ENCODE results near the gene NECAB2.

Gene NECAB2

DNA sequence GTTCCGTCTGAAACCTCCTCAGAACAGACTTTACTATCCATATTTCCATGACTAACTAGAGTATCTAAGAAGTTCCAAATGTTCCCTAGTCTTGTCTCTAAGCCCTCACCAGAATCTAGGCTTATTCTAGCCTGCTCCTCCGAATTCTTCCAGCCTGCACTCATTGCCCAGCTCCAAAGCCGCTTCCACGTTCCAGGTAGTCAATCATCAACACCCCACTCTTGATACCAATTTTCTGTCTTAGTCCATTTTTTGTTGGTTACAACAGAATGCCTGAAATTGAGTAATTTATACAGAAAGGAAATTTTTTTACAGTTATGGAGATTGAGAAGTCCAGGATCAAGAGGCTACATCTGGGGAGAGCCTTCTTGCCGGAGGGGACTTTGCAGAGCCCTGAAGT is 53.4 kb downstream of the NECAB2 start:
- H3K4me3 ChIP-seq (ENCODE audit: low read length), result no peak overlapping the region
- DNase-seq (ENCODE audit: low read depth), result no peak

DNA sequence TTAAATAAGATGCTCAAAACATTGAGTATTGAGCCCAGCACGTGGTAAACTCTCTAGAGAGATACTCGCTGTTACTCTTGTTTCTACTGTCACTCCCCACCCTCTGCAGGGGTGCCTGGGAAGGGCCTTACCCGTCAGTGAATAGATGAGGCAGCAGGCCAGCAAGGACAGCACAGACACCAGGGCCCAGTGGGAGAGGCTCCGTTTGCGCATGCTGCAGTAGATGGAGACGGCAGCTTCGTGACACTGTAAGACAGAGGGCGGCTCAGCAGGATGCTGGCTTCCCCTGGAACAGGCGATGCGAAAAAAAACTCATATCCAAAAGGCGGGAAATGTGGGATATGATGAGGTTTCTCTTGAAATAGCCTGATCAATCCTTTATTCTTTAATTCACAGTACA is 54.6 kb downstream of the NECAB2 start:
- TF ChIP-seq, protein P1, sequence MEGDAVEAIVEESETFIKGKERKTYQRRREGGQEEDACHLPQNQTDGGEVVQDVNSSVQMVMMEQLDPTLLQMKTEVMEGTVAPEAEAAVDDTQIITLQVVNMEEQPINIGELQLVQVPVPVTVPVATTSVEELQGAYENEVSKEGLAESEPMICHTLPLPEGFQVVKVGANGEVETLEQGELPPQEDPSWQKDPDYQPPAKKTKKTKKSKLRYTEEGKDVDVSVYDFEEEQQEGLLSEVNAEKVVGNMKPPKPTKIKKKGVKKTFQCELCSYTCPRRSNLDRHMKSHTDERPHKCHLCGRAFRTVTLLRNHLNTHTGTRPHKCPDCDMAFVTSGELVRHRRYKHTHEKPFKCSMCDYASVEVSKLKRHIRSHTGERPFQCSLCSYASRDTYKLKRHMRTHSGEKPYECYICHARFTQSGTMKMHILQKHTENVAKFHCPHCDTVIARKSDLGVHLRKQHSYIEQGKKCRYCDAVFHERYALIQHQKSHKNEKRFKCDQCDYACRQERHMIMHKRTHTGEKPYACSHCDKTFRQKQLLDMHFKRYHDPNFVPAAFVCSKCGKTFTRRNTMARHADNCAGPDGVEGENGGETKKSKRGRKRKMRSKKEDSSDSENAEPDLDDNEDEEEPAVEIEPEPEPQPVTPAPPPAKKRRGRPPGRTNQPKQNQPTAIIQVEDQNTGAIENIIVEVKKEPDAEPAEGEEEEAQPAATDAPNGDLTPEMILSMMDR (conservative IDR thresholded peaks at IDR 0.05; ENCODE audit: low read depth, low read length), result no peak
- no peak overlapping the region for H3K4me3 ChIP-seq (ENCODE audit: low read length)
- DNase-seq (ENCODE audit: low read depth), result no peak

More for the DNA sequence above, 53.4 kb downstream of the NECAB2 start:
- TF ChIP-seq, protein P1 (conservative IDR thresholded peaks at IDR 0.05; ENCODE audit: low read depth, low read length), result no peak

DNA sequence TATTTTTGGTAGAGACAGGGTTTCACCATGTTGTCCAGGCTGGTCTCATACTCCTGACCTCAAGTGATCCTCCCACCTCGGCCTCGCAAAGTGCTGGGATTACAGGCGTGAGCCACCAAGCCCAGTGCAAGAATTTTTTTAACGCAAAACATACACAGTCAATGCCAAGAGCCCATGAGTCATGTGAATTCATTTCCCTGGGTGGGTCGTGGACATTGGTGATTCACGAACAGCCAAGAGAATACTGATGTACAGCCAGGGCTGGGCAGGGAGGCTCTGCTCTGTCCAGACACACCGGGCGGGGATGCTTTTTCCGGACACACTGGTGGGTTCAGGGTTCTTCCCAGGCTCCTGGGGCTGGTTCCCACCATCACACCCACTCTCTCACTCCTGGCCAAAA is 56.8 kb downstream of the NECAB2 start:
- TF ChIP-seq, protein P1 (conservative IDR thresholded peaks at IDR 0.05; ENCODE audit: low read depth, low read length), result no peak
- DNase-seq (ENCODE audit: low read depth), result no peak
- no peak overlapping the region for H3K4me3 ChIP-seq (ENCODE audit: low read length)

DNA sequence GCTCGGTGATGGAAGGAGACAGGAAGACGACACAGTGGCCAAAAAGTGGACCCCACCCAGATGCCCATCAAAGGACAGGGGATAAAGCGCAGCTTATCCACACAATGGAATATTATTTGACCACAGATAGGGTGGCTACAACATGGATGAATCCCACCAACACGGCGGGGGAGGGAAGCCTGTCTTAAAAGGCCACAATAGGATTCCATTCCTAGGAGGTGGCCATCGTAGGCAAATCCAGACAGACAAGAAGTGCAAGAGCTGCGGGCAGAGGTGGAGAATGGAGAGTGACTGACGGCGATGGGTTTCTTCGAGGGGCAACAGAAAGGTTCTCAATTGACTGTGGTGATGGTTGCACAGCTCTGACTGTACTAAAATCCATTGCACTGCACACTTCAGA is 58.6 kb downstream of the NECAB2 start:
- no peak for DNase-seq (ENCODE audit: low read depth)
- TF ChIP-seq, protein P1 (conservative IDR thresholded peaks at IDR 0.05; ENCODE audit: low read depth, low read length), result no peak
- H3K4me3 ChIP-seq (ENCODE audit: low read length), result no peak overlapping the region

DNA sequence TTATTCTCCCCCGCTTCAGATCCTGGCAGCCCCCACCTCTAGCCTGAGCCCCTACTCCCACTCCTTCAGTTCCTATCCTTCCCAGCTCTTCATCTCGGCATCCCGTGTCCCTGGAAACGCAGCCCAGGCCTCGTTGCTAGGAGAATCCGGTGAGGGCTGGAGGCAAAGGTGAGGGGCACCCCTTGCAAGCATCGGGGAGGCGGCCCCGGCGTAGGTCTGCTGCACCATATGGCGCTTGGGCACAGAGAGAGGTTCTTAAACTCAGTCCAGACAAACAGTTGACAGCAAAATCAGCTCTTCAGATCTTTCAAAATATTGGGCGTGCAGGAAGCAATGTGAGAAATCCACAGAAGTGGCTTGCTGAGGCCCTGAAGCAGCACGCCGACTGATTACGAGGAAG is 59.6 kb downstream of the NECAB2 start:
- TF ChIP-seq, protein P1 (conservative IDR thresholded peaks at IDR 0.05; ENCODE audit: low read depth, low read length), result no peak
- DNase-seq (ENCODE audit: low read depth), result no peak
- H3K4me3 ChIP-seq (ENCODE audit: low read length), result no peak overlapping the region

DNA sequence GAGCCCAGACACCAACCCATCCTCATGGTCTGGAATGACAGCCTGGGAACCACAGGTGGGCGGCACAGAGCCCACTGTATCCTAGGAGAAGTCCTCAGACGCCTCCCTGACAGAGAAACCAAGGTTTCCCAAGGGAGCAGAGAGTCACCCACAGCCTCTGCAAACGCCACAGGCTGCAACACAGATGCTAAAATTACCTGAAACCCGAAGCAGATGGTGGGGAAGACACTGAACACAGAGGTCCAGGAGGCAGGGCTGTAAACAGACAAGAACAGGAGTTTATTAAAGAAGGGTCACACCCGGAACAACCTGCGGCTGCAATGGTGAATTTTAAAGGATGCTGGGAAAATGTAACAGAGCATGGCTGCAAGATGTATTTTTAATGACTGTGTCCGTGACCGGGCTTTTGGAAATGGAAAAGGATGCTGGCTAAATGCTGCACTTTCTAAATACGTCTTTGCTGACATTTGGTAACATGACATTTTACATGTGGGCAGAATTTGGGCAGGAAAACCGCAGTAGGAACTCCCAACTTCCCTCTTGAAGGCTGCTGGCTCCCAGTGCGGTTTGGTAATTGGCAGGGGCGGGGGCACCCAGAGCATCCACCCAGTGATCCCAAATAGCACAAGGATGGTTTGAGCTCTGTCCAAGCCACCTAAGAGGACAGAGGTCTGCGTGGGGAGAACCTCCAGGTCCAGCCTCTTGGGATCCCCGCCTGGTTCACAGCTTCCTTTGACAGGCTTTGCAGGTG is 61.4 kb downstream of the NECAB2 start:
- TF ChIP-seq, protein P1 (conservative IDR thresholded peaks at IDR 0.05; ENCODE audit: low read depth, low read length), result no peak
- no peak for DNase-seq (ENCODE audit: low read depth)
- no peak overlapping the region for H3K4me3 ChIP-seq (ENCODE audit: low read length)

DNA sequence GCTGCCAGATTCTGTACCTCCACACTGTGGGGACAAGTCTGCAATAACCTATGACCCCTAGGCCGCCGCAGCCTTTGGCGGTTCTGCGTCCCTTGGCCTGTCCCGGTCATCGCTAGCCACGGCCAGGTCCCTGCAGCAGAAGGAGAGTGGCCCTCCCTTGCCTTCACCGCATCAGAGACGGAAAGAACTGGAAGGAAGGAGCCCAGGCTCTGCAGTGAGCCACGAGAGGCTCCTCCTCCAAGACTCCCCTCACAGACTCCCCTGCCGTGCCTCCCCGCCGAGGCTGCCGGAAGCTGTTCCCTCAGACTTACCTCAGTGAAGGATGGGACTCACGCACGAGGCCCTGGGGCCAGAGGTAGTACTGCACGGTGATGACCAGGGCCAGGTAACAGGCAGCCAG is 63.5 kb downstream of the NECAB2 start:
- DNase-seq (ENCODE audit: low read depth), result no peak
- H3K4me3 ChIP-seq (ENCODE audit: low read length), result no peak overlapping the region
- TF ChIP-seq, protein P1 (conservative IDR thresholded peaks at IDR 0.05; ENCODE audit: low read depth, low read length), result no peak
